Adrenal gland (tissue), 12 donors: ENCODE measurements around the gene CHCHD1. TPM values are rescaled to one million over a fixed set of nuclear protein-coding genes. Genes with fewer than 3 reads are reported as not detected.
A peak's percentile ranks its signal among the peaks of the same experiment; 100 is the strongest.

Source experiments
- DNase-seq, 7 donors: peaks; one replicate each; pipeline ENCODE4 v3.0.0-alpha.2; 2019 to 2020
- H3K27ac ChIP-seq, 5 donors: fragments of 200-600 bp; sonication (generic) in 4 of 5; 1 replicate in 3 of 5; 2 replicates in 2 of 5; pipeline versions ENCODE4 v1.5.1 to v1.8.0; 2016 to 2020; ENCODE audit warnings: mild to moderate bottlenecking in 1 of 5
- H3K27me3 ChIP-seq: fragments of 200-600 bp; 2 replicates; pipeline ENCODE4 v1.8.0; 2021
- H3K36me3 ChIP-seq, 2 donors: fragments of 200-600 bp; replicated peaks in 1 of 2; 1 replicate in 1 of 2; 2 replicates in 1 of 2; pipeline versions ENCODE4 v1.5.1 to v1.8.0; 2018 to 2022
- H3K4me1 ChIP-seq, 2 donors: fragments of 200-600 bp; replicated peaks in 1 of 2; 1 replicate in 1 of 2; 2 replicates in 1 of 2; pipeline versions ENCODE4 v1.5.1 to v1.8.0; 2018 to 2021
- H3K4me3 ChIP-seq, 4 donors: fragments of 200-600 bp; sonication (generic) in 3 of 4; one replicate each; pipeline ENCODE4 v1.5.1; 2016 to 2018
- H3K9me3 ChIP-seq, 3 donors: fragments of 200-600 bp; sonication (generic) in 1 of 3; replicated peaks in 1 of 3; 1 replicate in 2 of 3; 2 replicates in 1 of 3; pipeline versions ENCODE4 v1.5.1 to v1.8.0; 2016 to 2021
- CTCF ChIP-seq, 6 experiments: fragments of 450-650 bp in 4 of 6; fragments of 200-600 bp in 2 of 6; sonication (generic) in 1 of 6; IDR thresholded peaks; 1 replicate in 5 of 6; 2 replicates in 1 of 6; pipeline versions ENCODE4 v1.5.1 to v1.8.0; 2016 to 2021; ENCODE audit warnings: antibody characterized with exemption in 6 of 6, mild to moderate bottlenecking in 2 of 6, moderate library complexity in 1 of 6
- POLR2A ChIP-seq, 2 donors: fragments of 450-650 bp; IDR thresholded peaks; one replicate each; pipeline ENCODE4 v1.6.1; 2017; ENCODE audit warnings: antibody characterized with exemption in 2 of 2, mild to moderate bottlenecking in 2 of 2, moderate library complexity in 1 of 2
- WGBS, 4 donors: extraction: QIAGEN DNeasy Blood & Tissue Kit in 2 of 4; methylation state at CpG; one replicate each; pipeline versions ENCODE4 v1.1.5 to v1.1.7; 2013 to 2017; 5-methylcytosine and 5-hydroxymethylcytosine counted together
- intact Hi-C, 2 donors: fragments of 100-400 bp; cut with DNase I; formaldehyde crosslinking; loops; one replicate each; pipeline versions ENCODE4 v1.14.1 to v1.15.0; 2022 to 2023
- polyA plus RNA-seq, 3 donors: library from polyadenylated mRNA; stranded (reverse); fragments of 200-250 nt in 2 of 3; fragments of 350-450 nt in 1 of 3; fragmentation: Illumina TruSeq in 1 of 3; extraction: RNeasy Lipid Tissue Mini Kit (QIAGEN cat#74804) in 1 of 3; gene quantifications; one replicate each; pipeline ENCODE4 v1.2.3, GENCODE V29; 2013 to 2014
- total RNA-seq, 9 donors: library from RNA; depleted of rRNA in 4 of 9; stranded (reverse); fragments of >200 nt in 4 of 9; fragments of 120-200 nt in 1 of 9; fragmentation: NEBNext Ultra II Directional in 1 of 9; extraction: Animal tissue kit (Norgen Biotek cat#: 25700) in 1 of 9; gene quantifications; one replicate each; pipeline versions ENCODE4 v1.1.0 to v1.2.4, GENCODE V29; 2013 to 2023
- donor health status: healthy with polysubstance abuse.
- donor health status: Bipolar disorder and iron deficiency.
- donor health status: DM: yes; HTN: yes; CAD: no.
- donor health status: DM: no; HTN: no; CAD: no.
- donor health status: DM: no; HTN: no; CAD: no.
- donor health status: DM: yes; HTN: yes; CAD: no.

The CHCHD1 gene
- total and polyA plus RNA-seq, 12 donors: 31.7 to 83.1 (median 47.4) TPM

DNA sequence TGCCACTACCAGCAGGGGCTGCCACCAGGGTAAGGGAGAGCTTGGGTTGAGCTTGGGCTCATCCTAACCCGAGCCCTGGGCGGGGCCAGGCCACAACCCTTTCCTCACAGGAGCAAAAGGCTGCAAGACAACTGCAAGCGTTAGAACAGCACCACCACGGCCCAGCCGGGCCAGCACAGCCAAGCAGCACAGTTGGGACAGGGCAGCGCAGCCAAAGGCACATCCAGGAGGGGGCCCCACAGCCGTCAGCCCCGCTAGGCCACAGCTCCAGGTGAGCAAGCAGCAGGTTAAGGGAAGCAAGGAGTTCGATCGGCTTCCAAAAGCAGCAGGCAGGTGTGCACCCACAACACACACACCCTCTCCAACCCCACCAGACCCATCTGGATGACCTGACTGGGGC, 36.6 kb downstream of the CHCHD1 start:
- TF ChIP-seq POLR2A (IDR thresholded peaks at IDR 0.05): no peak
- no peak for TF ChIP-seq CTCF (IDR thresholded peaks at IDR 0.05)
- H3K4me1 ChIP-seq: no peaks in the 10 kb centered on the region

DNA sequence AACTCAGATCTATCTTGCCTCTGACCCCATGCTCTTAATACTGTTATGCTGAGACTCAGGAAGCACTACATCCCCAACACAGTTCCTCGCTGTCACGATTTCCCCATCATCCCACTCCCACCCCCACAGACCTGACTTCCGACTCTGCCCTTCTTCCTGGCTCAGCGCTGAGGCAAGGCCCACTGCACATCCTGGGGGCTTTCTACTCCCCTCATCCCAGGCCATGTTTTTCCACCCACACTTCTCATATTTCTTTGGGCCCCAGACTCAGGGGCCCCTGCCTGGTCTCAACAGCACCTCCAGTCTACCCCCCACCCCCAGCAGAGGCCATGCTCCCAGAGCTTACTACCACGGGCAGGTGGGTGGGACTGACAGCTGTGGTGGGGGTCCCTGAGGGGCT, 37.2 kb downstream of the CHCHD1 start:
- WGBS, 4 donors: 66 to 84% (median 70%) methylated on average over 5 of the region's 5 CpGs
- H3K9me3 ChIP-seq: no peaks in the 10 kb centered on the region
- DNase-seq: no peak
- H3K4me3 ChIP-seq: no peak overlapping the region
- intact Hi-C loops: loop anchor here in 1 of 2 donors (10.0 kb wide), 1 partner anchor 56 kb away; the partner anchor contains the start of gene CAMK2G
- TF ChIP-seq CTCF (IDR thresholded peaks at IDR 0.05) (no peak), POLR2A (IDR thresholded peaks at IDR 0.05) (no peak)
- H3K27me3 ChIP-seq: no peaks in the 10 kb centered on the region
- no peaks in the 10 kb centered on the region for H3K4me1 ChIP-seq
- peaks cover 0 to 21% of the 10 kb centered on the region in 2 donors for H3K36me3 ChIP-seq
- peak overlapping the region in 1 of 5 donors; percentile 34 for H3K27ac ChIP-seq

More for the DNA sequence above, 36.6 kb downstream of the CHCHD1 start:
- H3K27ac ChIP-seq: no peak overlapping the region
- no peaks in the 10 kb centered on the region for H3K27me3 ChIP-seq
- intact Hi-C loops: loop anchor here in 1 of 2 donors (10.0 kb wide), 1 partner anchor 56 kb away; the partner anchor contains the start of gene CAMK2G
- peaks cover 0 to 21% of the 10 kb centered on the region in 2 donors for H3K36me3 ChIP-seq
- DNase-seq: no peak
- H3K4me3 ChIP-seq: no peak overlapping the region
- no peaks in the 10 kb centered on the region for H3K9me3 ChIP-seq
- 82 to 90% (median 89%) methylated on average over 7 to 10 of the region's 10 CpGs for WGBS, 4 donors

DNA sequence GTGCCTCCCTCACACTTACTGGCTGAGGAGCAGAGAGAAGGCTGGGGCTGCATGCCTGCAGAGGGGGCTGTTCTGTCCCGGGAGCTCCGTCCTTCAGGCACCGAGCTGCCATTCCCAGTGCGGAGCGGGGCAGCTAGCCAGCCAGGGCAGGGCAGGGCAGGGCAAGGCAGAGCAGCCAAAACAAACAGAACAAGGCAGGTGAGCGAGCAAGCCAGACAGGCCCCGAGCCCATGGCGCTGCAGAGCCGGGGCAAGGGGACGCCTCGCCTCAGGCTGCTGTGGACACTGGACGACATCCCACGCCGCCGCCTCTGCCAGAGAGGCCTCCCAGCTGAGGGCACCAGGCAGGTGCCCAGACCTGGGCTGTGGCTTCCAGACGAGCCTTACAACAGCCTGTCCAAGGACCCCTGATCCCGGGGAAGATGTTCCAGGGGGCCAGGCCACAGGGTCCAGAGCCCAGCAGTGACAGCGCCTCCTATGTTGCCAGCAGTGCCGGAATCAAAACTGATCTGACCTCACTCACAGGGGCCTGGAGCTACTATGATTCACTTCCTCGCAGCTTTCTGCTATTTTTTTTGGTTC, 37.8 kb downstream of the CHCHD1 start:
- intact Hi-C loops: loop anchor here in 1 of 2 donors (10.0 kb wide), 1 partner anchor 55 kb away; the partner anchor contains the start of gene CAMK2G

GRCh38 chr10:73823391-73823790, 41.5 kb downstream of the CHCHD1 start:
- no peak for TF ChIP-seq CTCF (IDR thresholded peaks at IDR 0.05)
- Histone ChIP-seq H3K27ac (no peak overlapping the region), H3K4me1 (no peaks in the 10 kb centered on the region), H3K36me3 (peaks cover 0 to 19% of the 10 kb centered on the region in 2 donors), H3K4me3 (no peak overlapping the region), H3K9me3 (no peaks in the 10 kb centered on the region), H3K27me3 (no peaks in the 10 kb centered on the region)
- WGBS, 4 donors: 79 to 86% (median 82%) methylated on average over 7 of the region's 7 CpGs
- intact Hi-C loops: no loop called here
- DNase-seq: no peak

More for the DNA sequence above, 37.8 kb downstream of the CHCHD1 start:
- DNase-seq: no peak
- Histone ChIP-seq H3K27ac (peak overlapping the region in 1 of 5 donors; percentile 34), H3K4me1 (no peaks in the 10 kb centered on the region), H3K9me3 (no peaks in the 10 kb centered on the region), H3K27me3 (no peaks in the 10 kb centered on the region), H3K36me3 (peaks cover 0 to 21% of the 10 kb centered on the region in 2 donors), H3K4me3 (no peak overlapping the region)
- TF ChIP-seq POLR2A (IDR thresholded peaks at IDR 0.05): no peak
- no peak for TF ChIP-seq CTCF (IDR thresholded peaks at IDR 0.05)
- WGBS, 4 donors: 70 to 89% (median 80%) methylated on average over 8 to 20 of the region's 20 CpGs
